SU-DHL-6 (cell line): ENCODE measurements around the gene WNT11.

Experiments used
- EZH2phosphoT487 ChIP-seq: fragments of 200-600 bp; sonication (generic), shearing (Covaris generic); conservative IDR thresholded peaks from 2 replicates; pipeline ENCODE4 v1.6.1; 2018; ENCODE audit warnings: mild to moderate bottlenecking, antibody characterized with exemption, low read length, moderate library complexity, mixed read lengths
- TF ChIP-seq, protein P1 (sequence below): fragments of 200-600 bp; sonication (generic); IDR thresholded peaks from one replicate; pipeline ENCODE4 v1.5.1; 2017; ENCODE audit warnings: antibody characterized with exemption, mild to moderate bottlenecking, low read length, moderate library complexity; ENCODE audit not compliant: insufficient read depth, poor library complexity, severe bottlenecking

DNA sequence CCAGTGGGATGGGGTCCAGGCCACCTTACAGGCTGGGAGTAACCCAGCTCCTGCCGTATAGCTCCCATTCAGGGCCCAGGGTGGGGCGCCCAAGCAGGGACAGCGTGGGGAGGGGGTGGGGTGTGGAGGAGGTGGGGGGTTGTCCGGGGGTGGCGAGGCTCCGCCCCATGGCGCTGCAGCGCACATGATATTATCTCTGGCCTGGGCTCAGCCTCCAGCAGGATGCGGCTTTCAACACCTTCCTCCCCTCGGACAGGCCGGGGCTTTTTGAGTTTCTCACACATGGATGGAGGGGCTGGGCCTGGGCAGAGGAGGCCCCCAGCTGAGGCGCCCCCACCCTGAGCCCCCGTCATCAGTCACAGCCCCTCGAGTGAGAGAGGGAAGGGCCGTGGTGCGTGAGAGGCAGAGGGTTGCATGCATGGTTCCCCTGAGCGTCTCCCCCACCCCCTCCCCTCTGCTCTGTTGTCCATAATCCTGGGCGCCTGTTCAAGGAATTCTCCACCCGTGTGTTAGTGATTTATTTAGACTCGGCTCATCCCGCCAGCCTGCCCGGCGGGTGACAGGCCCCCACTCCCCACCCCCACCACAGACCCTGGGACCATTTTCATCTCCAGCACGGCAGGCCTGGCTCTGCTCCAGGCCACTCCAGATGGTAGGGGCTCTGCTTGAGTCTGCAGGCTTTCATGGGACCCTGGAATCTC, 44.9 kb downstream of the WNT11 start:
- no peak for TF ChIP-seq EZH2phosphoT487
- TF ChIP-seq, protein P1, sequence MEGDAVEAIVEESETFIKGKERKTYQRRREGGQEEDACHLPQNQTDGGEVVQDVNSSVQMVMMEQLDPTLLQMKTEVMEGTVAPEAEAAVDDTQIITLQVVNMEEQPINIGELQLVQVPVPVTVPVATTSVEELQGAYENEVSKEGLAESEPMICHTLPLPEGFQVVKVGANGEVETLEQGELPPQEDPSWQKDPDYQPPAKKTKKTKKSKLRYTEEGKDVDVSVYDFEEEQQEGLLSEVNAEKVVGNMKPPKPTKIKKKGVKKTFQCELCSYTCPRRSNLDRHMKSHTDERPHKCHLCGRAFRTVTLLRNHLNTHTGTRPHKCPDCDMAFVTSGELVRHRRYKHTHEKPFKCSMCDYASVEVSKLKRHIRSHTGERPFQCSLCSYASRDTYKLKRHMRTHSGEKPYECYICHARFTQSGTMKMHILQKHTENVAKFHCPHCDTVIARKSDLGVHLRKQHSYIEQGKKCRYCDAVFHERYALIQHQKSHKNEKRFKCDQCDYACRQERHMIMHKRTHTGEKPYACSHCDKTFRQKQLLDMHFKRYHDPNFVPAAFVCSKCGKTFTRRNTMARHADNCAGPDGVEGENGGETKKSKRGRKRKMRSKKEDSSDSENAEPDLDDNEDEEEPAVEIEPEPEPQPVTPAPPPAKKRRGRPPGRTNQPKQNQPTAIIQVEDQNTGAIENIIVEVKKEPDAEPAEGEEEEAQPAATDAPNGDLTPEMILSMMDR, result no peak
